Measurements from ENCODE around the gene CTSH. TPM values are rescaled to one million over a fixed set of nuclear protein-coding genes. Genes with fewer than 3 reads are reported as not detected.

Gene CTSH
- total and polyA plus RNA-seq, 2 donors (not counting 1 experiment from before 2014, with no cell fraction given), result 5.3 to 6.9 TPM

GRCh38 chr15:78898540-78898939 lies 46.3 kb downstream of the CTSH start:
- Histone ChIP-seq H3K36me3 (ENCODE audit: control insufficient read depth, insufficient read depth, low read length) (peaks cover 13% of the 10 kb centered on the region), H3K79me2 (ENCODE audit: control insufficient read depth, insufficient read depth, low read length) (peaks cover 39% of the 10 kb centered on the region), H3K4me1 (ENCODE audit: control insufficient read depth, extremely low read depth, insufficient read depth, low read length) (peaks cover 2% of the 10 kb centered on the region), H3K4me2 (ENCODE audit: extremely low read depth, insufficient read depth, low read length) (no peak overlapping the region), H2AFZ (ENCODE audit: low read length) (no peak overlapping the region), H3K27ac (ENCODE audit: insufficient read depth, low read length) (no peak overlapping the region), H4K20me1 (ENCODE audit: control insufficient read depth, extremely low read depth, insufficient read depth, low read length) (no peaks in the 10 kb centered on the region), H3K9me3 (ENCODE audit: control insufficient read depth, insufficient read depth, low read depth, low read length) (no peaks in the 10 kb centered on the region), H3K9ac (ENCODE audit: insufficient read depth, low read length) (no peak overlapping the region), H3K4me3 (replicated peaks in 1 of 4; ENCODE audit: control extremely low read depth in 1 of 4, insufficient read depth in 1 of 4, low read depth in 3 of 4, low read length in 4 of 4) (no peak overlapping the region), H3K27me3 (ENCODE audit: control insufficient read depth, insufficient read depth, low read length) (no peaks in the 10 kb centered on the region)
- DNase-seq (ENCODE audit: low read depth in 2 of 2), result no peak
- TF ChIP-seq EZH2 (IDR thresholded peaks at IDR 0.05; ENCODE audit: low read length, missing control alignments) (no peak), CTCF (conservative IDR thresholded peaks at IDR 0.05 in 1 of 2, IDR thresholded peaks at IDR 0.05 in 1 of 2; ENCODE audit: low read depth in 1 of 2, low read length in 2 of 2) (no peak)

GRCh38 chr15:78895471-78895870 lies 49.4 kb downstream of the CTSH start:
- H2AFZ ChIP-seq (ENCODE audit: low read length), result no peak overlapping the region
- H3K4me3 ChIP-seq (replicated peaks in 1 of 4; ENCODE audit: control extremely low read depth in 1 of 4, insufficient read depth in 1 of 4, low read depth in 3 of 4, low read length in 4 of 4), result no peak overlapping the region
- peak in 1 of 2 donors; percentile 40 for DNase-seq (ENCODE audit: low read depth in 2 of 2)
- TF ChIP-seq CTCF (conservative IDR thresholded peaks at IDR 0.05 in 1 of 2, IDR thresholded peaks at IDR 0.05 in 1 of 2; ENCODE audit: low read depth in 1 of 2, low read length in 2 of 2) (no peak), EZH2 (IDR thresholded peaks at IDR 0.05; ENCODE audit: low read length, missing control alignments) (no peak)
- no peak overlapping the region for H3K27ac ChIP-seq (ENCODE audit: insufficient read depth, low read length)
- H3K27me3 ChIP-seq (ENCODE audit: control insufficient read depth, insufficient read depth, low read length), result no peaks in the 10 kb centered on the region
- no peak overlapping the region for H3K4me2 ChIP-seq (ENCODE audit: extremely low read depth, insufficient read depth, low read length)
- peaks cover 2% of the 10 kb centered on the region for H4K20me1 ChIP-seq (ENCODE audit: control insufficient read depth, extremely low read depth, insufficient read depth, low read length)
- no peaks in the 10 kb centered on the region for H3K9me3 ChIP-seq (ENCODE audit: control insufficient read depth, insufficient read depth, low read depth, low read length)
- H3K36me3 ChIP-seq (ENCODE audit: control insufficient read depth, insufficient read depth, low read length), result peaks cover 16% of the 10 kb centered on the region
- peaks cover 56% of the 10 kb centered on the region for H3K79me2 ChIP-seq (ENCODE audit: control insufficient read depth, insufficient read depth, low read length)
- peaks cover 2% of the 10 kb centered on the region for H3K4me1 ChIP-seq (ENCODE audit: control insufficient read depth, extremely low read depth, insufficient read depth, low read length)
- no peak overlapping the region for H3K9ac ChIP-seq (ENCODE audit: insufficient read depth, low read length)

- Histone ChIP-seq H3K27me3 (ENCODE audit: control insufficient read depth, insufficient read depth, low read length) (no peaks in the 10 kb centered on the region), H3K27ac (ENCODE audit: insufficient read depth, low read length) (no peak overlapping the region), H3K9me3 (ENCODE audit: control insufficient read depth, insufficient read depth, low read depth, low read length) (no peaks in the 10 kb centered on the region), H3K79me2 (ENCODE audit: control insufficient read depth, insufficient read depth, low read length) (peaks cover 63% of the 10 kb centered on the region), H3K9ac (ENCODE audit: insufficient read depth, low read length) (no peak overlapping the region), H3K4me2 (ENCODE audit: extremely low read depth, insufficient read depth, low read length) (no peak overlapping the region), H3K4me3 (replicated peaks in 1 of 4; ENCODE audit: control extremely low read depth in 1 of 4, insufficient read depth in 1 of 4, low read depth in 3 of 4, low read length in 4 of 4) (no peak overlapping the region), H4K20me1 (ENCODE audit: control insufficient read depth, extremely low read depth, insufficient read depth, low read length) (peaks cover 2% of the 10 kb centered on the region), H3K4me1 (ENCODE audit: control insufficient read depth, extremely low read depth, insufficient read depth, low read length) (peaks cover 2% of the 10 kb centered on the region), H2AFZ (ENCODE audit: low read length) (no peak overlapping the region), H3K36me3 (ENCODE audit: control insufficient read depth, insufficient read depth, low read length) (peaks cover 18% of the 10 kb centered on the region)
- no peak for TF ChIP-seq EZH2 (IDR thresholded peaks at IDR 0.05; ENCODE audit: low read length, missing control alignments)
- TF ChIP-seq CTCF (conservative IDR thresholded peaks at IDR 0.05 in 1 of 2, IDR thresholded peaks at IDR 0.05 in 1 of 2; ENCODE audit: low read depth in 1 of 2, low read length in 2 of 2), result no peak
- DNase-seq (ENCODE audit: low read depth in 2 of 2), result no peak
Measured at GRCh38 chr15:78893538-78893937, 51.3 kb downstream of the CTSH start.
